Fibroblast of mammary gland (primary cell): ENCODE measurements around the gene ASIC5.

Source experiments
- DNase-seq: peaks from one replicate; pipeline ENCODE4 v3.0.0-alpha.2; 2010; ENCODE audit warnings: low read depth
- H3K4me3 ChIP-seq: 2 replicates; pipeline ENCODE4 v1.5.1; 2011; ENCODE audit warnings: low read depth, mild to moderate bottlenecking, low read length, moderate library complexity; ENCODE audit not compliant: control insufficient read depth
- CTCF ChIP-seq: conservative IDR thresholded peaks from 2 replicates; pipeline ENCODE4 v1.5.1; 2011; ENCODE audit warnings: low read depth, low read length, inconsistent platforms; ENCODE audit not compliant: control insufficient read depth, insufficient read depth

ASIC5 gene

DNA sequence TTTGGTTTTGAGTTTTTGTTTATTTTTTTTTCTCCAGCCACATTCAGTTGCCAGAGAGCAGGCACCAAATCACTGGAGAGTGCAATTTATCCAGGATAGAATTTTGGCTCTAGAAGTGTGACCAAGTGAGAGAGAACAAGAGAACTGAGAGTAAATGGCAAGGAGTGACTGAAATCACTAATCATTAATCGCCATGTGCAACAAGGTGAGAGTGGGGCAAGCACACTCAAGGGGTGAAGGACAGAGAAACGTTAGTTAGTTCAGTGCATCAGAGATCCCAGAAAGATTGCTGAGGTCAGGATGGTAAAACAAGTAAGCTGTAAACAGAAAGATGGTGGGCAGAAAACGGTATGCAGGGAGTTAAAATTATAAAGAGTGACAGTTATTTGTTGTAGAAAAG lies 17.8 kb upstream of the ASIC5 start:
- no peak for DNase-seq
- H3K4me3 ChIP-seq: no peak overlapping the region
- TF ChIP-seq CTCF: no peak

DNA sequence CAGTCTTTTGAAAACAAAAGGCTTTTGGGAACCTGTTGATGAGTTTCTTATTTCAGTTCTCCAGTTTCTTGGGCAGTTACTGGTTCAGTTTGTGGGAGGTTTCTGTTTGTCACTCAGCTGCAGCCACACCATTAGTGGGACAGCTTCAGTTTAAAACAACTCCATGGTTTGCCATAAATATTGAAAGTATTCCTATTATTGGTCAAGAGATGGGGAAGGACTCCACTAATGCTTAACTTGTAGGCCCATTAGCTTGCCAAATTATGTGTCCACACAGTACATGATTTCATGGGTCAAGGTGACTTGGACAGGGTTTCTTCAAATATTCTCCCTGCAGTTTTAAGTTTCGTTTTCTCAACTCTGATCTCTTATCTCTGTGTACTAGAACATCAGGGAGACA lies 15.5 kb upstream of the ASIC5 start:
- TF ChIP-seq CTCF: no peak
- DNase-seq: no peak
- no peak overlapping the region for H3K4me3 ChIP-seq

DNA sequence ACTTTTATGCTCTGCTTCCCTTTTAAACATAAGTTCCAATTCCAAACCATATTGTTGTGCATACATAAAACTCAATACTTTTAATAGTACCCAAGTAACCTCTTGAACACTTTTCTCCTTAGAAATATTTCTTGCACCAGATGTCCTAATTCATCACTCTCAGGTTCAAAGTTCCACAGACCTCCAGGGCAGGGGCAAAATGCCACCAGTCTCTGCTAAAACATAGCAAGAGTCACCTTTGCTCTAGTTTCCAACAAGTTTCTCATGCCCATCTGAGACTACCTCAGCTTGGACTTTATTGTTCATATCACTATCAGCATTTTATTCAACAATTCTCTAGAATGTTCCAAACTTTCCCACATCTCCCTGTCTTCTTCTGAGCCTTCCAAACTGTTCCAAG lies 13.7 kb upstream of the ASIC5 start:
- no peak for TF ChIP-seq CTCF
- no peak overlapping the region for H3K4me3 ChIP-seq
- DNase-seq: no peak

DNA sequence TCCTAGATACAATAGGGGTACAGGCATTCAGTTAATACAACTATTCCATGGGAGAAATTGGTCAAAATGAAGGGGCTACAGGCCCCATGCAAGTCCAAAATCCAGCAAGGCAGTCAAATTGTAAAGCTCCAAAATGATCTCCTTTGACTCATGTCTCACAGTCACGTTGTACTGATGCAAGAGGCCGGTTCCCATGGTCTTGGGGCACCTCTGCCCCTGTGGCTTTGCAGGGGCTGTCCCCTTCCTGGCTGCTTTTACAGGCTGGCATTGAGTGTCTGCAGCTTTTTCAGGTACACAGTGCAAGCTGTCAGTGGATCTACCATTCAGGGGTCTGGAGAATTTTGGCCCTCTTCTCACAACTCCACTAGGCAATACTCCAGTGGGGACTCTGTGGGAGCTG lies 12.5 kb upstream of the ASIC5 start:
- TF ChIP-seq CTCF: no peak
- DNase-seq: no peak

GRCh38 chr4:155877971-155878370 lies 11.9 kb upstream of the ASIC5 start:
- no peak overlapping the region for H3K4me3 ChIP-seq
- no peak for TF ChIP-seq CTCF
- no peak for DNase-seq

More for the DNA sequence above, 12.5 kb upstream of the ASIC5 start:
- H3K4me3 ChIP-seq: no peak overlapping the region

- no peak overlapping the region for H3K4me3 ChIP-seq
- TF ChIP-seq CTCF: no peak
- DNase-seq: no peak
Observed at GRCh38 chr4:155875878-155876277, 9.8 kb upstream of the ASIC5 start.

DNA sequence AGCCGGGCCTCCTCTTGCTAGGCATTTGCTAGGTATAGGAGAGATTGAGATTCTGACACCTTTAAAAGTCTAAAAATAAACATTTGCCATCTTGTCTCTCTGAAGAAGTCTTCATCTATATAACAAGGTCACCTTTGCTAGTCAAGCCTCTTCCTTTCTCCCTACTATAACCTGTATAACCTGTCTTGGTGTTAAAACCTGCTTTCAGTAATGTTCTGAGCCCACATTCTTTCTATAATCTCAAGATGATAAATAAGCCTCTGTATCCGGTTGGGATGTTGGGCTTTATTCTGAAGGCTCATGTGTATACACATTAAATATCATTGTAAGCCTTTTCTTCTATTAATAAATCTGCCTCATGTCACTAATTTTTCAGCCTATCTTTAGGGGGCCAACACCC lies 10.2 kb downstream of the ASIC5 start:
- no peak for TF ChIP-seq CTCF

More for the DNA sequence above, 10.2 kb downstream of the ASIC5 start:
- H3K4me3 ChIP-seq: no peak overlapping the region
- DNase-seq: no peak
